Measurements from ENCODE around the gene SUDS3.

The SUDS3 gene

GRCh38 chr12:118357257-118358007 is 18.9 kb upstream of the SUDS3 start:
- peak; percentile 66 for DNase-seq (ENCODE audit: low spot score)

DNA sequence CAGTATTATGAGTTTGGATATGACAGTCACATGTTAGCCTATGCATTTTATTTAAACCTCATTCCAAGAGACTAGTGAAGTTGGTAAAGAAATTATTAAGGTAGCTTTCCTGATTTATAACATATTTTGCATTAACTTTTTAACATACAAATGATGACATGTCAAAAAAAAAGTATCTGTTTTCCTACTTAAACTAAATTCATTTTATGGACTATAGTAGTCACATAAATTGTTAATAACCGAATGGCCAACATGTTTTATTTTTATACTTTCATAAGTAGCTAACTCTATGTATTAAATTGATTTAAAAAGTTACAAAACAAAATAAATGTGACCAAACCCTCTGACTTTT is 18.4 kb upstream of the SUDS3 start:
- no peak for DNase-seq (ENCODE audit: low spot score)

GRCh38 chr12:118358612-118359540 is 17.5 kb upstream of the SUDS3 start:
- DNase-seq (ENCODE audit: low spot score): peak; percentile 63

DNA sequence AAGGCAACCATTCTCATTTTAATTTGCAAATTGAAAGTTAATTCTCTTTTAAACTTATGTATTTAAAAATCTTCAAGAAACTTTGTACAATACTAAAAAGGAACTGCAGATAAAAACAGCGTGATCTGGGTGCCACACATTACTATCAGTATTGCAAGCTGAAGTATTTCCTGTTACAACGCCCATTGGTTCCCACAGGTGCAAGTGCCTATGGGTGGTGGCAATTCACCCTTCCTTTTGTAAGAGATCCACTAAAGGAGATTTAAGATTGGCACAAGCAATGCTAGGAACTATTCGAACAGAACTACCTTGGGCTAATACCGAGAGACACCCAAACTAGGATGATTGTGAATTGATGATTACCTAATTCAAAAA is 16.8 kb upstream of the SUDS3 start:
- DNase-seq (ENCODE audit: low spot score): peak; percentile 57

DNA sequence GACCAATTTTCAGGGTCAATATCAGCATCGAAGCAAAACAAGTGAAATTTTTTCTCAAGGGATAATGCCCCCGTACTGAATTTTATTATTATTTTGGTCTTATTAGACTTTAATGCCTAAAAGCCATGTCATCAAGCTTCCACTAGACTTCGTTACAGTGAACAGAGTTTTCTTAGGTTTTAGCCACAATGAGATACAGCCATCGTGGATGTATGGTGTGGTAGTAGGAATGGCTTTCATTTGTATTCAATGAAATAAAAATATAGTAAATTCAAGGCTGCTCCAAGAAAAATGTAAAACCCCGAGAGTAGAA is 15.3 kb upstream of the SUDS3 start:
- no peak for DNase-seq (ENCODE audit: low spot score)

DNA sequence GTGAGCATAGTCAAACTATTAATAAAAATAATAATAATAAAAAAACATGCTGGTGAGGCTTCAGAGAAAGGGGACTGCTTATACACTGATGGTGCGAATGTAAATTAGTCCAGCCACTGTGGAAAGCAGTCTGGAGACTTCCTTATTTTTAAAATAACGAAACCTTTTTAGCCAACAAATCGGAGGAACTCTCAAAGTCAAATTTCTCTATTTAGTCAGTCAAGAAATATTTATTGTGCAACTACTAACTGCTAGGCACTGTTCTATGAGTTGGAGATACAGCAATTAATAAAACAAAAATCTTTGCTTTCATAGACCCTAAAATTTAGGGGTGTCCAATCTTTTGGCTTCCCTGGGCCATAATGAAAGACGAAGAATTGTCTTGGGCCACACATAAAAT is 14.5 kb upstream of the SUDS3 start:
- no peak for DNase-seq (ENCODE audit: low spot score)

DNA sequence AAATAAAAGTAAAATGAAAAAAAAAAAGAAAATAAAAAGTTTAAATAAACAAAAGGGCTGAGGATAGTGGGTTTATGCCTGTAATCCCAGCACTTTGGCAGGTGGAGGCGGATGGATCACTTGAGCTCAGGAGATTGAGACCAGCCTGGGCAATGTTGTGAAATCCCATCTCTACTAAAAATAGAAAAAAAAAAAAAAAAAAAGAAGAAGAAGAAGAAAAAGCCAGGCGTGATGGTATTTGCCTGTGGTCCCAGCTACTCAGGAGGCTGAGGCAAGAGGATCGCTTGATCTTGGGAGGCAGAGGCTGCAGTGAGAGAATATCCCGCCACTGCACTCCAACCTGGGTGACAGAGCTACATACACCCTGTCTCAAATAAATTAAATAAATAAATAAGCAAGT is 7.5 kb upstream of the SUDS3 start:
- DNase-seq (ENCODE audit: low spot score): no peak

DNA sequence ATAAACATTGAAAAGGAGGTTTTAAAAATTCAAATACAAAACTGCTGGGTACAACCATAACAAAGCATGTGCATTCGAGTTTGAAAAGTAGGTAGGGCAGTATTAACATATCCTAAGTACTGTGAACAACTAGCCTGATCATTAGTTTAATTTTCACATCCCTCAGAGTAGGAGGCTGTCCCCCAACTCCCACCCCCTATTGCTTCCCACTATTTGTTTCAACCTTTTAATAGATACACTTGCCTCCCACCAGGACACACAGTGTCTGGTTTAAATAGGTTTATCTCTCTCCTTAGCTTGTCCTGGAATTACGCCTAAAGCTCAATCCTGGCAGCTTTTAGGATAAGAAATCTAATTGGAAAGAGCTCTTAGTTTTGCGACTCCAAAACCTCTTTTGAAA is 5.8 kb upstream of the SUDS3 start:
- no peak for DNase-seq (ENCODE audit: low spot score)

DNA sequence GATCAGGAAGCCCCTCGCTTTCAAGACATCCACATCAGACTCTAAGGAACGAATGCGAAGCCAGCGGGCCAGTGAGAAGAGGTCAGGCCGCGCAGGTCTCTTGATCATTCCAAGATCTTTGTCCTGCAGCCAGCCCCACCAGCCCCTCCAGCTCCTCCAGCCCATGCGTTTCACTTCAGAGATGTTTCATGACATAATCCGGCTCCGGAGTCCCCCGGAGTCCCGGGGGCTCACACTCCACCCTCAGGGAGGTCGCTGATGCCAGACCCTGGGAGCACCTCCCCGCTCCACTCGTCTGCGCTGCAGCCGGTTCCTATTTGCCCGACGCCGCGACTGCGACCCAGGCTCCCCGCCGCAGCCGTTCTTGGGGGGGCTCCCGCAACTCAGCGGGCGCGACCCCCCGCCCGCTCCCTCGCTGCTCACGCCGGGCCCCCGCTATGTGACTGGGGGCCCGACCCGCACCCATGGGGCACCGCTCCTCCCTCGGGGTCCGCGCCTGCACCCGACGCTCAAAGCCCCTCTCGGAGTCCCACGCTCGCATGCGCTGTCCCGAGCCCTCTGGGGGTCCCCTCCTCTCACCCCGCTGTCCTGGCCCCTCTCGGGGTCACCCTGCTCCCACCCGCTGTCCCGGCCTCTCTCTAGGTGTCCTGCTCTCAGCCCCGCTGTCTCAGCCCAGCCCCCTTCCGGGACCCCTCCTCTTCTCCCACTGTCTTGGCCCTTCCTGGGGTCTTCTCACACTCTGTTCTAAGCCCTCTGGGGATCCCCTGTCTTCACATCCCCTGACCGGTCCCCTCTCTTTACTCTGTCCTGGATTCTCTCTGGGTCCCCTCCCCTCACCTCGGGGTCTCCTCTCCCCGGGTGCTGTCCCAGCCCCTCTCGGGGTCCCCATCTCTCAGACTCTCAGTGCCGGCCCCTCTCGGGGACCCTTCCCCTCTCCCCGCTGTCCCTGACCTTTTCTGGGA is 4.8 kb upstream of the SUDS3 start:
- no peak for DNase-seq (ENCODE audit: low spot score)

- DNase-seq (ENCODE audit: low spot score): peak; percentile 100
Measured at GRCh38 chr12:118372541-118373495, 3.5 kb upstream of the SUDS3 start, which contains the start of gene TAOK3. Gene TAOK3 (minus strand): TSS chr12:118372907. CDS start chr12:118255567, 117,340 bp downstream.

GRCh38 chr12:118373616-118374015 is 2.7 kb upstream of the SUDS3 start:
- no peak for DNase-seq (ENCODE audit: low spot score)

- DNase-seq (ENCODE audit: low spot score): no peak
Measured at GRCh38 chr12:118374126-118374725, 2.1 kb upstream of the SUDS3 start.

- no peak for DNase-seq (ENCODE audit: low spot score)
Measured at GRCh38 chr12:118374909-118375308, 1.4 kb upstream of the SUDS3 start.

- no peak for DNase-seq (ENCODE audit: low spot score)
Measured at GRCh38 chr12:118375348-118375747, 1.0 kb upstream of the SUDS3 start.

- DNase-seq (ENCODE audit: low spot score): peak; percentile 30
Measured at GRCh38 chr12:118377021-118377883, 897 bp downstream of the SUDS3 start.

- peak; percentile 72 for DNase-seq (ENCODE audit: low spot score)
Measured at GRCh38 chr12:118377884-118378470, 1.6 kb downstream of the SUDS3 start.

- no peak for DNase-seq (ENCODE audit: low spot score)
Measured at GRCh38 chr12:118391424-118391823, 15.1 kb downstream of the SUDS3 start.

DNA sequence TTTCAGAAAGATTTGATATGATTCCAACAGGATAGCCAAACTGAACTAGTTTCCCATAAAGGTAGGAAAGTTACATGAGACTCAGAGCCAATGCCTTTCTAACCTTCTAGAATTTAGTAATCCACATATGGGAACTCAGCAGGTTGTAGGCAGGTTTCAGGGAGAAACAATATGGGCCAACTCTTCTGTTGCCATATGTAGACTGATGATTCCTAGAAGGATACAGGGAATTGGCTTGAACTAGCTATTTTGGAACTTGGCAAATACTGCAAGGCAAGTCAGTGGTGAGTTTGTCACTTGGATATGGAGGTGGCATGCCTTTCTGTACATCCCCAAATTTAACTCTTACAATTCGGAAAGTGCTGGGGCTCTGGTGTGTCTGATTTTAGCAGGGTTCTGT is 15.5 kb downstream of the SUDS3 start:
- DNase-seq (ENCODE audit: low spot score): no peak

GRCh38 chr12:118397708-118398440 is 21.5 kb downstream of the SUDS3 start:
- no peak for DNase-seq (ENCODE audit: low spot score)

All from LoVo (cell line).